Psoas muscle (tissue), 8 donors: ENCODE data around the gene GRK6. TPM values are rescaled to one million over a fixed set of nuclear protein-coding genes. Genes with fewer than 3 reads are reported as not detected.
"Not testable (repeated sequence)": the region's sequence is repeated elsewhere in the genome, so short reads cannot be mapped to it uniquely, and the experiment has no call there.

Experiments
- ATAC-seq, 4 donors: fragments of 200-7000 bp; cut with Tn5 transposase; one replicate each; pipeline ENCODE4 v1.9.1; 2020; ENCODE audit warnings: moderate library complexity in 3 of 4, mild to moderate bottlenecking in 2 of 4
- DNase-seq, 2 donors: peaks; one replicate each; pipeline ENCODE4 v3.0.0-alpha.2; 2020
- H3K27ac ChIP-seq: fragments of 200-600 bp; one replicate; pipeline ENCODE4 v1.8.0; 2022
- H3K27me3 ChIP-seq, 3 donors: fragments of 200-600 bp in 1 of 3; one replicate each; pipeline versions ENCODE4 v1.6.1 to v1.8.0; 2013 to 2022; ENCODE audit warnings: low read length in 2 of 3, mild to moderate bottlenecking in 2 of 3, moderate library complexity in 1 of 3; ENCODE audit not compliant: insufficient read depth in 3 of 3
- H3K36me3 ChIP-seq, 2 donors: fragments of 200-600 bp in 1 of 2; one replicate each; pipeline versions ENCODE4 v1.6.1 to v1.8.0; 2013 to 2022; ENCODE audit warnings: low read depth in 1 of 2, mild to moderate bottlenecking in 1 of 2, moderate library complexity in 1 of 2; ENCODE audit not compliant: insufficient read depth in 1 of 2
- H3K4me1 ChIP-seq: fragments of 200-600 bp; one replicate; pipeline ENCODE4 v1.8.0; 2022
- H3K4me3 ChIP-seq: fragments of 200-600 bp; one replicate; pipeline ENCODE4 v1.8.0; 2022; ENCODE audit warnings: mild to moderate bottlenecking
- H3K9me3 ChIP-seq: fragments of 200-600 bp; one replicate; pipeline ENCODE4 v1.8.0; 2022
- CTCF ChIP-seq: fragments of 200-600 bp; IDR thresholded peaks from one replicate; pipeline ENCODE4 v1.8.0; 2022; ENCODE audit warnings: antibody characterized with exemption
- WGBS, 3 donors: extraction: QIAGEN DNeasy Blood & Tissue Kit; methylation state at CpG; one replicate each; pipeline versions ENCODE4 v1.1.6 to v1.1.7; 2013; 5-methylcytosine and 5-hydroxymethylcytosine counted together
- intact Hi-C, 2 donors: fragments of 100-400 bp; cut with DNase I; formaldehyde crosslinking; loops; one replicate each; pipeline versions ENCODE4 v1.11.0 to v1.14.2; 2022
- polyA plus RNA-seq, 3 donors: library from polyadenylated mRNA; stranded (reverse); fragments of 200-250 nt; gene quantifications; one replicate each; pipeline ENCODE4 v1.2.3, GENCODE V29; 2013
- total RNA-seq, 4 donors: library from RNA; stranded (reverse); fragmentation: NEBNext Ultra II Directional in 2 of 4; extraction: Animal tissue kit (Norgen Biotek cat#: 25700) in 2 of 4; gene quantifications; one replicate each; pipeline versions ENCODE4 v1.2.1 to v1.2.4, GENCODE V29; 2021 to 2023
- donor health status: healthy with polysubstance abuse.
- donor health status: DM: no; HTN: no; CAD: no; lungs with moderate emphysema.
- donor health status: Bipolar disorder and iron deficiency.
- donor health status: healthy.
- donor health status: DM: yes; HTN: yes; CAD: no.
- donor health status: DM: no; HTN: no; CAD: no.
- donor health status: DM: no; HTN: no; CAD: no.
- donor health status: DM: yes; HTN: yes; CAD: no.

Gene GRK6
- total and polyA plus RNA-seq, 7 donors = 12.3 to 22.6 (median 15.8) TPM

- no peak for TF ChIP-seq CTCF
- no peaks in the 10 kb centered on the region for H3K27me3 ChIP-seq
- H3K27ac ChIP-seq = no peak overlapping the region
- no peaks in the 10 kb centered on the region for H3K4me1 ChIP-seq
- no peak overlapping the region for H3K4me3 ChIP-seq
- 80 to 86% (median 83%) methylated on average over 3 of the region's 3 CpGs for WGBS, 3 donors
- intact Hi-C loops = no loop called here
- ATAC-seq (no peak), DNase-seq (no peak)
- H3K9me3 ChIP-seq = no peaks in the 10 kb centered on the region
- H3K36me3 ChIP-seq = no peaks in the 10 kb centered on the region
Observed at GRCh38 chr5:177414481-177414880, 12.0 kb upstream of the GRK6 start.

GRCh38 chr5:177417081-177417480 lies 9.4 kb upstream of the GRK6 start:
- ATAC-seq, H3K4me1 ChIP-seq, H3K27me3 ChIP-seq, H3K27ac ChIP-seq, DNase-seq, H3K9me3 ChIP-seq, H3K36me3 ChIP-seq, intact Hi-C loops, H3K4me3 ChIP-seq: not testable (repeated sequence)
- WGBS, 3 donors = 75 to 85% (median 82%) methylated on average over 6 of the region's 6 CpGs

- no peak overlapping the region for H3K4me3 ChIP-seq
Observed at GRCh38 chr5:177419046-177419445, 7.4 kb upstream of the GRK6 start.

GRCh38 chr5:177420472-177420871 lies 6.0 kb upstream of the GRK6 start:
- intact Hi-C loops, H3K4me3 ChIP-seq, H3K36me3 ChIP-seq, H3K27ac ChIP-seq, H3K27me3 ChIP-seq, ATAC-seq, H3K9me3 ChIP-seq, DNase-seq, H3K4me1 ChIP-seq: not testable (repeated sequence)
- 74 to 82% (median 75%) methylated on average over 7 of the region's 7 CpGs for WGBS, 3 donors

More at GRCh38 chr5:177419046-177419445, 7.4 kb upstream of the GRK6 start:
- Histone ChIP-seq H3K36me3 (no peaks in the 10 kb centered on the region), H3K27ac (no peak overlapping the region), H3K4me1 (no peaks in the 10 kb centered on the region), H3K9me3 (no peaks in the 10 kb centered on the region), H3K27me3 (no peaks in the 10 kb centered on the region)
- no peak for TF ChIP-seq CTCF
- no peak for ATAC-seq
- no peak for DNase-seq
- intact Hi-C loops = no loop called here
- WGBS, 3 donors = 53 to 75% (median 57%) methylated on average over 3 of the region's 3 CpGs

GRCh38 chr5:177421062-177421798 lies 5.2 kb upstream of the GRK6 start:
- Histone ChIP-seq H3K27me3 (no peaks in the 10 kb centered on the region), H3K9me3 (no peaks in the 10 kb centered on the region), H3K36me3 (no peaks in the 10 kb centered on the region), H3K27ac (no peak overlapping the region), H3K4me3 (no peak overlapping the region), H3K4me1 (no peaks in the 10 kb centered on the region)
- intact Hi-C loops = no loop called here
- 59 to 64% (median 59%) methylated on average over 6 of the region's 6 CpGs for WGBS, 3 donors
- no peak for ATAC-seq
- no peak for TF ChIP-seq CTCF
- DNase-seq = no peak

- 83 to 88% (median 86%) methylated on average over 2 of the region's 2 CpGs for WGBS, 3 donors
- Histone ChIP-seq H3K9me3 (no peaks in the 10 kb centered on the region), H3K27me3 (no peaks in the 10 kb centered on the region), H3K36me3 (no peaks in the 10 kb centered on the region), H3K27ac (no peak overlapping the region), H3K4me1 (peaks cover 14% of the 10 kb centered on the region), H3K4me3 (no peak overlapping the region)
- DNase-seq (no peak), ATAC-seq (no peak)
- no peak for TF ChIP-seq CTCF
- intact Hi-C loops = no loop called here
Observed at GRCh38 chr5:177423671-177424070, 2.8 kb upstream of the GRK6 start.
